ENCODE measurements around the gene PDE11A.

DNA sequence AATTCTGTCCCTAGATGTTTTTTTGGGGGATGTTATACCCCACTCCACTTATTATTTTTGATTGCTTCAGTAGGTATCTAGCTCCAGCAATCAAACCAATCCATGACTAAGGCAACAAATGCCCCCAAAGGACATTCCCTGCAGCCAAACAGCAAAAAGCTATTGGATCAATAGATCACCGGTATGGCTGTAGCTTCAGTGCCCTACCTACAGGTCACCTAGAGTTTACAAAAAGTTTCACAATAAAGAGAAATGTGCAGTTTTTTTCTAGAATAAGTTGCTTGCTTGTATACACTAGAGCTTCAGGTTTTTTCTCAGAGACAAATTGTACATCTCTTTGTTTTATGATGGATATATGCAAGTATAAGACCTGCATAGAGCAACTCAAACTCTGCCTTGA, 27.7 kb downstream of the PDE11A start:
- TF ChIP-seq, protein P1, sequence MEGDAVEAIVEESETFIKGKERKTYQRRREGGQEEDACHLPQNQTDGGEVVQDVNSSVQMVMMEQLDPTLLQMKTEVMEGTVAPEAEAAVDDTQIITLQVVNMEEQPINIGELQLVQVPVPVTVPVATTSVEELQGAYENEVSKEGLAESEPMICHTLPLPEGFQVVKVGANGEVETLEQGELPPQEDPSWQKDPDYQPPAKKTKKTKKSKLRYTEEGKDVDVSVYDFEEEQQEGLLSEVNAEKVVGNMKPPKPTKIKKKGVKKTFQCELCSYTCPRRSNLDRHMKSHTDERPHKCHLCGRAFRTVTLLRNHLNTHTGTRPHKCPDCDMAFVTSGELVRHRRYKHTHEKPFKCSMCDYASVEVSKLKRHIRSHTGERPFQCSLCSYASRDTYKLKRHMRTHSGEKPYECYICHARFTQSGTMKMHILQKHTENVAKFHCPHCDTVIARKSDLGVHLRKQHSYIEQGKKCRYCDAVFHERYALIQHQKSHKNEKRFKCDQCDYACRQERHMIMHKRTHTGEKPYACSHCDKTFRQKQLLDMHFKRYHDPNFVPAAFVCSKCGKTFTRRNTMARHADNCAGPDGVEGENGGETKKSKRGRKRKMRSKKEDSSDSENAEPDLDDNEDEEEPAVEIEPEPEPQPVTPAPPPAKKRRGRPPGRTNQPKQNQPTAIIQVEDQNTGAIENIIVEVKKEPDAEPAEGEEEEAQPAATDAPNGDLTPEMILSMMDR (IDR thresholded peaks at IDR 0.05), result no peak
- no peak for TF ChIP-seq POLR2AphosphoS5 (IDR thresholded peaks at IDR 0.05)
- TF ChIP-seq POLR2A (IDR thresholded peaks at IDR 0.05), result no peak
- no peak for TF ChIP-seq EP300 (IDR thresholded peaks at IDR 0.05; ENCODE audit: low read depth)

Data from transverse colon (tissue), 4 donors.